HG02870 (cell line): ENCODE measurements around the gene GDF15.
"Not testable (repeated sequence)": the region's sequence is repeated elsewhere in the genome, so short reads cannot be mapped to it uniquely, and the experiment has no call there.

Experiments used
- ATAC-seq: cut with Tn5 transposase; IDR thresholded peaks from one replicate; pipeline ENCODE4 v1.9.1; 2021; ENCODE audit warnings: mild to moderate bottlenecking, moderate library complexity; ENCODE audit not compliant: unreplicated experiment

Gene GDF15, protein sequence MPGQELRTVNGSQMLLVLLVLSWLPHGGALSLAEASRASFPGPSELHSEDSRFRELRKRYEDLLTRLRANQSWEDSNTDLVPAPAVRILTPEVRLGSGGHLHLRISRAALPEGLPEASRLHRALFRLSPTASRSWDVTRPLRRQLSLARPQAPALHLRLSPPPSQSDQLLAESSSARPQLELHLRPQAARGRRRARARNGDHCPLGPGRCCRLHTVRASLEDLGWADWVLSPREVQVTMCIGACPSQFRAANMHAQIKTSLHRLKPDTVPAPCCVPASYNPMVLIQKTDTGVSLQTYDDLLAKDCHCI

DNA sequence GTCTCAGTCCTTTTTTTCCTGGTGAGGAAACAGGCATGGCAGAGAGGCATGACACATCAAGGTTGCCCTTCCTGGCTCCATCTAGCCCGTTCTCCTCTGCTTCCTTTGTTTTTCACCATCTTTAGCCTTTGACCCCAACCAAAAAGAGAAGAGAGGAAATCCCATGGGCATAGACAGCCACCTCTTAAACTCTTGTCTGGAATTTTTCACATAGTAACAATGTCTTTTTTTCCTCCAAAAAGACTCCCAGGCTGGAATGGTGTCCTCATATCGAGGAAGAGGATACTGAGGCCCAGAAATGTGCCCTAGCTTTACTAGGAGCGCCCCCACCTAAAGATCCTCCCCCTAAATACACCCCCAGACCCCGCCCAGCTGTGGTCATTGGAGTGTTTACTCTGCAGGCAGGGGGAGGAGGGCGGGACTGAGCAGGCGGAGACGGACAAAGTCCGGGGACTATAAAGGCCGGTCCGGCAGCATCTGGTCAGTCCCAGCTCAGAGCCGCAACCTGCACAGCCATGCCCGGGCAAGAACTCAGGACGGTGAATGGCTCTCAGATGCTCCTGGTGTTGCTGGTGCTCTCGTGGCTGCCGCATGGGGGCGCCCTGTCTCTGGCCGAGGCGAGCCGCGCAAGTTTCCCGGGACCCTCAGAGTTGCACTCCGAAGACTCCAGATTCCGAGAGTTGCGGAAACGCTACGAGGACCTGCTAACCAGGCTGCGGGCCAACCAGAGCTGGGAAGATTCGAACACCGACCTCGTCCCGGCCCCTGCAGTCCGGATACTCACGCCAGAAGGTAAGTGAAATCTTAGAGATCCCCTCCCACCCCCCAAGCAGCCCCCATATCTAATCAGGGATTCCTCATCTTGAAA is at the start of gene GDF15:
Gene GDF15, plus strand, starts transcription at position 484 of the 868 bp plus-strand sequence. Its CDS starts 32 bp downstream, at position 516.
- ATAC-seq = no peak

DNA sequence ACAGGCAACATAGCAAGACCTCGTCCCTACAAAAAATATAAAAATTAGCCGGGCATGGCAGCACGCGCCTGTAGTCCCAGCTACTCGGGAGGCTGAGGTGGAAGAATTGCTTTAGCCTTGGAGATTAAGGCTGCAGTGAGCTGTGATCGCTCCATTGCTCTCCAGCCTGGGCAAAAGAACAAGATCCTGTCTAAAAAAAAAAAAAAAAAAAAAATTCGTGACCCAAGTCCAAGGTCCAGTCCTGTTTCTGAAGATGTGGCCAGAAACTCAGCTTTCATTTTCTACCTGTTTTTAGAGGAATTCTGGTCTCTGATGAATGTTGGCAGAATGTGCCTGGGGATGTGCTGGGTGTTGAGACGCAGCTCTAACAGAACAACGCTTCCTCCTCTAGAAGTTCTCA is 47.4 kb upstream of the GDF15 start:
- no peak for ATAC-seq

DNA sequence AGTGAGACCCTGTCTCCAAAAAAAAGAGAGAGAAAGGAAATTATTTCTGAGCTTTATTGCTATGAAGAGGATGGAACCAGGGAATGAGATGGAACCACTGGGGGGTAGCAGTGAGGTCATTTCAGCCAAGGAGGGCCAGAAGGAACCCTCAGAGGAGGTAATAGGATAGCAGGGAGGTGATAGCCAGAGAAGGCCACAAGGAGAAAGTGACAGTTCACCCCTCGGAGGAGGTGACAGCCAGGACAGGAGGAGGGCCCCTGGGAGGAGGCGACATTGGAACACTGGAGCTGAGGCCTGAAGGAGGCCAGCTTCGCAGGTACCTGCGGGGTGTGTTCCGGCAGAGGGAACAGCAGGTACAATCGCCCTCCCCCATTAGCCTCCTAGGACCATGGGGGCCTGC is 46.2 kb upstream of the GDF15 start:
- no peak for ATAC-seq

DNA sequence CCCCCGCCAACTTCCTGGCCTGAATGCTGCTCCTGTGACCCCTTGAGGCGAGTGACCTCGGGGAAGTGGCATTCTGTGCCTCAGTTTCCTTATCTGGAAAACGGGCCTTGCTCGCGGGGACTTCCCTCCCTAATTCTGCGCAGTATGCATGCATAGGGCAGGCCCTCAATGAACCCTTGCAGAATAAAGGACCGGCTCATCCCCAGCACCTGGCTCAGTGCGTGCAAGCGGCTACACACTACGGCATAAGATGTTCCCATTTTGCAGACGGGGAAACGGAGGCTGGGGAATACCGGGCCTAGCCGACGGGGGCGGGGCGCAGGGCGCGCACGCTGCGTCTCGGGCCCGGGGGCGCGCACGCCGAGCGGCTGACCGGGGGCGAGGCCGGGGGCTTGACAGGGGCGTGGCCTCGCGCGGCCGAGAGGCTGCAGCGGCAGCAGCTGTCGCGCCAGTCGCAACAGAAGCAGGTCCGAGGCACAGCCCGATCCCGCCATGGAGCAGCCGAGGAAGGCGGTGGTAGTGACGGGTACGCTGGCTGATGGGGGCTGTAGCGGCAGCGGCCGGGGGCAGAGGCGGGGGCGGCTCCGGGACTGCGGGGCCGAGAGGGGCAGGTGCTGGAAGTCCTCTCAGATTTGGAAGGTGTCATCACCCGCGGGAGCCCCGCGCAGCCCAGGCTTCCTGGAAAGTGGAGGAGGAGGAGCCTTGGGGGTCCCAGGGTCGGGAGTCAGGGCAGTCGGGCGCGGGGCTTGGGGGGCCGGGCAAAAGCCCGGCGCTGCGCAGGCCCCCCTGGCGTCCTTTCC is 45.6 kb upstream of the GDF15 start, which contains the start of gene PGPEP1:
Gene PGPEP1, plus strand, starts transcription at position 409 of the 800 bp plus-strand sequence. Its CDS starts 84 bp downstream, at position 493.
- ATAC-seq = no peak

DNA sequence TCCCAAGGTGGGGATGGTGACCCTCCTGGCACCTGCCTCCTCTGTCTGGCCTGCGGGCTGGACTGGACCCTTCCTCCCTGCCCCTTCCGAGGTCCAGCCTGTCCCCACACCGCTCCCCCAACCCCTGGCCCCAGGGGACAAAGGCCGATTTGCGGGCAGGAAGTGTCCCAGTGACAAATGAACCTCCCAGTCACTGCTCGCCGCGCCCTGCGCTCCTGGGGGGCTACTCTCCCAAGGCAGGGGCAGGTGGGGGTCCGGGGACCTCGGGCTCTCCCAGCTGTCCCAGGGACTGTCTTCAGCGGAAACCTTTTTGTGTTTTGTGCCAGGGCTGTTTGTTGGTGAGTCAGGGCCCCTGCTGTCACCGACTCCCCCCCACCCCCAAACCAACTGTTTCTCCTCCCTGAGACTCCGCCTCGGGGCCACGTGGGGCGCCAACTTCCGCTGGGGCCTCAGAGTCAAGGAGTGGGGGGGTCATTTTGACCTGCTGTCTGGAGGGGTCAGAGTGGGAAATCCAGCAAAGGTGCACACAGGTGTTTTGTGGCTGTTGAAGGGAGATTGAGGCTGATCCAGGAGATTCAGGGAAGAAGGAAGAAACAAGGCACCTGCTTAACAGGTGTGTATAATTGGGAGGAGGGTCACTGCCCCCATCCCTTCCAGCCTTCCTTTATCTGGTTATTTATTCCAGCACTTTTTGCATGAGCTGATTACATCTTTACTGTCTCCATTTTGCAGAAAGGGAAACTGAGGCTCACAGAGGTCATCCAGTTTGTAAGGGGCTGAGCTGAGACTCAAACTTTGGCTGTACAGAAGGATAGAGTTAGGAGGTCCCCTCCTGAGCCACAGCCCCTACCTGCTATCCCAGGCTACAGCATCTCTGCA is 44.7 kb upstream of the GDF15 start:
- no peak for ATAC-seq

DNA sequence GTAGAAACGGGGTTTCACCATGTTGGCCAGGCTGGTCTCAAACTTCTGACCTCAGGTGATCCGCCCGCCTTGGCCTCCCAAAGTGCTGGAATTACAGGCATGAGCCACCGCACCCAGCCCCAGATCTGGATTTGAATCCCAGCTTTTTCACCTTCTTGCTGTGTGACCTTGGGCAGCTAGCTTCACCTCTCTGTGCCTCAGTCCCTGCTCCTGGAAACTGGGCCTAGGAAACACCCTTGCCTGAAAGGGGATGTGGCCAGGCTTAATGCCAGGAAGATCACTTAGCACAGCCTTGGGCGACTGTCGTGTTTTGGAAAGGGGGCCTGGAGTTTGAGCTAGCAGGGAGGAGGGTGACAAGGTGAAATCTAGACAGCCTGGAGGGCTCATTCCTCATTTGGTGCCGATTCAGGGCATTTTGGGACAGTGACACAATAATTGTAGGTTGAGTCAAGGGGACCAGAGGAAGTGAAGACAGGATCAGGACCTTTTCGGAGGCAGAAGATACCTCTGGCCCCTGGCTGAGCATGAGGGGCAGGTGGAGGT is 43.8 kb upstream of the GDF15 start:
- no peak for ATAC-seq

DNA sequence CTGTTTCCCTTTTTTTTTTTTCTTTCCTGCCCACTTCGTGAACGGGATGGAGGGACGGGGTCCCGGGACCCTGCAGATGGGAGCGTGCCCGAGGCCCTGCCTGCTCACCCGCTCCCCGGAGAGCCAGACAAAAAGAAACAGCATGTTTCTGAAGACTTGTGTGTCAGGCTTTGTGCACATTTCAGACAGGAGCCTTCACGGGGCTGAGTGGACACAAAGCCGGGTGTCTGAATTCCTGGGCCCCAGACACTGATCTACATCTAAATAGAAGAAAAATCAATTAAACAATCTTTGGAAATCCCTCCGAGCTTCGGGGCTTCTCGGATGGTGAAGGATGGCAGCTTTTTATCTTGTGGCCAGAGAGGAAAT is 41.4 kb upstream of the GDF15 start:
- no peak for ATAC-seq

DNA sequence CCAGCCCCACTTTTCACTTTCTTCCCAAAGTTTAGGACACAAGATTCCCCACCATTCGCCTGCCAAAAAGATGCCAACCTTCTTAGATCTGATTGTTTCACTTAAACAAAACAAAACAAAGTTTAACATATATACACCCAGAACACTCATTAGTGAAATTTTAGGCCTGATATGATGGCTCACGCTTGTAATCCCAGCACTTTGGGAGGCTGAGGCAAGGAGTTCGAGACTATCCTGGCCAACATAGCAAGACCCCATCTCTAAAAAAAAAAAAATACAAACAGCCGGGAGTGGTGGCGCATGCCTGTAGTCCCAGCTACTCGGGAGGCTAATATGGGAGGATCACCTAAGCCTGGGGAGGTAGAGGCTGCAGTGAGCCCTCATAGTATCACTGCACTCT is 40.7 kb upstream of the GDF15 start:
- no peak for ATAC-seq

DNA sequence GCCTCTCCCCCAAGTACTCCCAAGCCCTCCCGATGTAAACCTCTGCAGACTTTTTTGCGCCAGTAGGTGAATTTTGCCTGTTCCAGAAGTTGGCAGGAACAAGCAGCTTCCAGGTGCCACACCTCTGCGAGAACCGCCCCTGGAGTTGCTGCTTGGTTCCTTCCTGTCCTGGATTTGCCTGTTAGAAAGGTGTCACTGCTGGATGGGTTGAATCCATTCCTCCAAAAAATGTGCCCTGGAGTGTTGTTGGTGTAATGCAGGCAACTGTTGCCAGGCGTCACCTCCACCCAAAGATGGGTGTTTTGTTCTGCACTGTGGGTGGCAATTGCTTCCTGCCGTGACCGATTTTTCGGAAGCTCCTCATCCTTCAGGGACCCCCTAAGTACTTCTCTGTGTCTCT is 39.9 kb upstream of the GDF15 start:
- no peak for ATAC-seq

DNA sequence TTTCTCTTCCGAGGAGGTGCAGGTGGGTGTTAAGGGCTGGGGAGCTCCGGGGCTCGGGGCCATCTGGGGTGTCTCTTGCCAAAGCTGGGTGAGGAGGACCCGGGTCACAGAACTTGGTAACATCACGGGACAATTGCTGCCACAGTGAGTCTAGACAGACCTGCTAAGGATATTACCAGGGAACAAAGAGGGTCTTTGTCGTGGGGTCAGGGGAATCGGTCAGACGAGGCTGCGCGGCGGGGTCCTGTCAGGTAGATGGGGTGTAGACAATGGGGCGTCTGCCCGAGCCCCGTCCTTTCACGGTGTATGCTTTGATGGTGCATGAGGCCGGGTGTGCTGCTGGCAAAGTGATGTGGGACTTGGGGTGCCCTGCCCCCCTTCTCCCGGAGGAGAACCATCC is 37.8 kb upstream of the GDF15 start:
- ATAC-seq = no peak

DNA sequence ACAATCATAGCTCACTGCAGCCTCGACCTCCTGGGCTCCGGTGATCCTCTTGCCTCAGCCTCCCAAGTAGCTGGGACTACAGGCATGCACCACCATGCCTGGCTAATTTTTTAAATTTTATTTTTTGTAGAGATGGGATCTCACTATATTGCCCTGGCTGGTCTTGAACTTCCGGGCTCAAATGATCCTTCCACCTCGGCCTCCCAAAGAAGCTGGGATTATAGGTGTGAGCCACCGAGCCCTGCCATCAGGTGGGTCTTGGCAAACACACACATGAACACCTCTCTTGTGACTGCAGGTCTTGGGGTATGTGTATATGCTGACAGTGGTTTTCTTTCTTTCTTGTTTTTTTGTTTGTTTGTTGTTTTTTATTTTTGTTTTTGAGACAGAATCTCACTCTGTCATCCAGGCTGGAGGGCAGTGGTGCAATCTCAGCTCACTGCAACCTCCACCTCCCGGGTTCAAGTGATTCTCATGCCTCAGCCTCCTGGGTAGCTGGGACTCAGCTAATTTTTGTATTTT is 37.1 kb upstream of the GDF15 start:
- not testable (repeated sequence) for ATAC-seq

DNA sequence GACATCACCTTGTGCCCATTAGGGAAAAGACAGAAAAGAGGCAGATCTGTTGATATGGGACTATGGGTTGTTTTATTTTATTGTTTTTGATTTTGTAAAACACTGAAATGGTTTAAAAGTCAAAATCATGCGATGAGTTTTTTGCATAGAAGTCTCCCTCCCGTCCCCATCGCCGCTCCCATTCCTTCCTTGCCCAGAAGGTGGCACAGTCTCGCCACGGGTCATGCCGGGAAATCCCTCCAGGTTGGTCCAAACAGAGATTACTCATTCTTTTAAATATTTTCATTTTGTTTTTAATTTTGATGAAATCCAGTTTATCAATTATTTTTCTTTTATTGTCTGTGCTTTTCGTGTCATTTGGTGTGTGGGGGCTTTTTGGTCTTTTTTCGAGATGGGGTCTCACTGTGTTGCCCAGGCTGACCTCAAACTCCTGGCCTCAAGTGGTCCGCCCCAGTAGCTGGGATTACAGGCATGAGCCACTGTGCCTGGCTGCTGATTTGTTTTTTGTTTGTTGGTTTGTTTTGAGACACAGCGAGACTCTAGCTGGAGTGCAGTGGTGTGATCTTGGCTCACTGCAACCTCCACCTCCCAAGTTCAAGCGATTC is 36.3 kb upstream of the GDF15 start:
- ATAC-seq = no peak

DNA sequence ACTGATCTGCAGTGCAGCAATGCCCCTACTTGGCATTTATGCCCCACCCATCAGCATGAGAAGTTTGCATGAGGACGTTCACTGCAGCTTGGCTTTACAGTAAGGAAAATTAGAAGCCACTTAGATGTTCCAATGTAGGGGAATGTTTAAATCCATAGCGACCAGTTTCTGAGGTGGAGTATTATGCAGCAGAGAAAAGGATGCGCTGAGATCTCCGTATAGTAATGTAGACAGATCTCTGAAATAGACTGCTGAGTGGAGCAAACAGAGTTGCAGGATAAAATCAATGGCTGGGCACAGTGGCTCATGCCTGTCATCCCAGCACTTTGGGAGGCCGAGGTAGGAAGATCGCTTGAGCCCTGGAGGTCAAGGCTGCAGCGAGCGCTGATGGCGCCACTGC is 35.5 kb upstream of the GDF15 start:
- no peak for ATAC-seq

DNA sequence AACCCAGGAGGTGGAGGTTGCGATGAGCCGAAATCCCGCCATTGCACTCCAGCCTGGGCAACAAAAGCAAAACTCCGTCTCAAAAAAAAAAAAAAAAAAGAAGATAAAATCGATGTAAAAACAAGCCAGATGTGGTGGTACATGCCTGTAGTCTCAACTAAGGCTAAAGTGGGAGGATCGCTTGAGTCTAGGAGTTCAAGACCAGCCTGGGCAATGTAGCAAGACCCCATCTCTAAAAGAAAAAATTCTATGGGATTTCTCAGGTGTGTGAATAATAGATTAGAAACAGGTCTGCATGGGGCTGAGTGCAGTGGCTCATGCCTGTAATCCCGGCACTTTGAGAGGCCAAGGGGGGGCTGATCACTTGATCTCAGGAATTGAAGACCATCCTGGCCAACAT is 34.4 kb upstream of the GDF15 start:
- ATAC-seq = no peak

DNA sequence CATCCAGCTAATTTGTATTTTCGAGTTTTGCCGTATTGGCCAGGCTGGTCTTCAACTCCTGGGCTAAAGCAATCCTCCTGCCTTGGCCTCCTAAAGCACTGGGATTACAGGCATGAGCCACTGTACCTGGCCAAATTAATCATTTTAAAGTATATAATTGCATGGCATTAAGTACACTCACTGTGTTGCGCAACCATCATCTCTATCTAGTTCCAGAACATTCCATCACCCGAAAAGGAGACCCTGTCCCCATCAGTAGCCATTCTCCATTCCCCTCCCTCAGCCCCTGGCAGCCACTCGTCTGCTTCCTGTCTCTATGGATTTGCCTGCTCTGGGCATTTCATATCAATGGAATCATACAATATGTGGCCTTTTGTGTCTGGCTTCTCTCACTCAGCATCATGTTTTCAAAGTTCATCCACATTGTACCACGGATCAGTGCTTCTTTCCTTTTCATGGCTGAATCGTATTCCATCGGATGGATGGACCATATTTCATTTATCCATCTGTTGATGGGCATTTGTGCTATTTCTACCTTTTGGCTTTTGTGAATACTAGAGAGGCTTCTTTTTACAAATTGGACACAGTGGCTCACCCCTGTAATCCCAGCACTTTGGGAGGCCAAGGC is 32.5 kb upstream of the GDF15 start:
- no peak for ATAC-seq

DNA sequence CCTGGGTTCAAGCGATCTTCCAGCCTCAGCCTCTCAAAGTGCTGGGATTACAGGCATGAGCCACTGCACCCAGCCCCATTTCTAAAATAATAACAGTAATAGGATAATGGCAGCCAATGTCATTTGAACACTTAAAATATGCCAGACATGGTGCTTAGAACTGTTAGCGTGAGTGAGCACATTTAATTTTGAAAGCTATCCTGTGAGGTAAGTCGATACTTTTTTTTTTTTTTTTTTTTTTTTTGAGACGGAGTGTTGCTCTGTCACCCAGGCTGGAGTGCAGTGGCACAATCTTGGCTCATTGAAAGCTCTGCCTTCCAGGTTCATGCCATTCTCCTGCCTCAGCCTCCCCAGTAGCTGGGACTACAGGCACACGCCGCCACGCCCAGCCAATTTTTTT is 31.2 kb upstream of the GDF15 start:
- not testable (repeated sequence) for ATAC-seq

DNA sequence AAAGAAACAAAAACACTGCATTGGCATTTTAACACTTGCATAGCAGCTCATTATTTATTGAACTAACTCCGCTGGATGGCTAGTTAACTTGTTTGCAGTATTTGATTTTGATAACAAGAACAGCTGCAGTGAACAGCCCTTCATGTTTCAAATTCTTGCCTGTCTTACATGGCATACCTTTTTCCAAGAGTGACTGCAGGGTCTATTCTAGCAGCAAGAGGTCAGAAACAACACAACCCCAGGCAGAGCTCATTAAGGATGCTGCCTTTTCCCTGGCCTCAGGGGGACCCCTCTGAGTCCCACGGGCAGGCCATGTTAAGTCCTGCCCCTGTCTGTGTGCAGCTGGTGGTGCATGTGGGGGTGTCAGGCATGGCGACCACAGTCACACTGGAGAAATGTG is 28.9 kb upstream of the GDF15 start:
- ATAC-seq = no peak

DNA sequence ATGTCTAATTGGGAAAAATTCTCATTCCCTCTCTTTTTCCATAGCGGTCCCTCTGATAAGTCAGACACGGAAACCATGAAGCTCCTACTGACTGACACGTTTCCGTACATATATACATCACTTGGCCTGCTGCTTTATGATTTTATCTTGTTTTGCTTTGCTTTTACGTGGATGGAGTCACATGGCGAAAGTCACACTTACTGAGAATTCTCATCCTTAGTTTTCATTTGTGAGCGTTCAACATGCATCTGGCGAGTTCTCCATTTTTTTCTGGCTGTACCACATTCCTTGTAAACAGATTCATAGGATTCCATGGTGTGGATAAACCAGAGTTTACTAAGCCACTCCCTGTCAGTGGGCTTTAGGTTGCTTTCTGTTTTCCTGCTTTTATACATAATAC is 24.3 kb upstream of the GDF15 start:
- no peak for ATAC-seq

DNA sequence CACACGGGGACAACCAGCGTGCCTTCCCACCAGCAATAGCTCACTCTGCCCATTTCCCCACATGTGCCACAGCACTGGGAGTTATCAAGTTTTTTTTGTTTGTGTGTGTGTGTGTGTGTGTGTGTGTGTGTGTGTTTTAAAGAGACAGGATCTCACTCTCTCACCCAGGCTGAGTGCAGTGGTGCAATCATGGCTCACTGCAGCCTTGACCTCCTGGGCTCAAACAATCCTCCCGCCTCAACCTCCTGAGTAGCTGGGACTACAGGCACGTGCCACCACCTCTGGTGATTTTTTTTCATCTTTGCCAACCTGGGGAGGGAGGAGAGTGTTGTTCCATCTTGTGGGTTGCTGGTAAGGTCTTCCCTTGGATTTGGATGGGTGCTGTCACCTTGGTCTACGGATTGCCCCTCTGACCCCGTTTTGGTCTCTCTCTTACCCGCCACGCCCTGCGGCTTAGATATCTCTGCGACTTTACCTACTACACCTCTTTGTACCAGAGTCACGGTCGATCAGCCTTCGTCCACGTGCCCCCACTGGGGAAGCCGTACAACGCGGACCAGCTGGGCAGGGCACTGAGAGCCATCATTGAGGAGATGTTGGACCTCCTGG is 22.9 kb upstream of the GDF15 start:
- no peak for ATAC-seq
